ENCODE results near the gene ZFYVE27. TPM values are rescaled to one million over a fixed set of nuclear protein-coding genes. Genes with fewer than 3 reads are reported as not detected.

ZFYVE27 gene
- polyA plus RNA-seq (135 and 151 TPM in 2 replicates), polyA minus RNA-seq (69.5 and 89.4 TPM in 2 replicates)

GRCh38 chr10:97736902-97737769 is at the start of gene ZFYVE27:
ZFYVE27 (plus strand) TSS chr10:97737128; CDS start chr10:97738478, 1,350 bp downstream.
- H3K9me3 ChIP-seq (ENCODE audit: low read length), result no peaks in the 10 kb centered on the region
- peak within 1 kb of the TSS; percentile 95 for H3K4me2 ChIP-seq (ENCODE audit: low read length)
- H3K79me2 ChIP-seq (replicated peaks; ENCODE audit: insufficient read depth, low read length), result peaks cover 29% of the 10 kb centered on the region
- TF ChIP-seq EP300 (conservative IDR thresholded peaks at IDR 0.05; ENCODE audit: poor library complexity, severe bottlenecking) (no peak), POLR2AphosphoS5 (IDR thresholded peaks at IDR 0.05) (peak; percentile 98), TAF1 (IDR thresholded peaks at IDR 0.05; ENCODE audit: low read depth) (peak; percentile 88), SMC3 (conservative IDR thresholded peaks at IDR 0.05; ENCODE audit: poor library complexity) (no peak), CTCF (IDR thresholded peaks at IDR 0.05; ENCODE audit: poor library complexity, severe bottlenecking) (no peak), EZH2 (IDR thresholded peaks at IDR 0.05; ENCODE audit: borderline replicate concordance, insufficient read depth, low read length, poor library complexity, severe bottlenecking) (no peak), REST (IDR thresholded peaks at IDR 0.05; ENCODE audit: borderline replicate concordance) (peak; percentile 82), RAD21 (conservative IDR thresholded peaks at IDR 0.05) (no peak), MXI1 (conservative IDR thresholded peaks at IDR 0.05; ENCODE audit: poor library complexity, severe bottlenecking) (no peak)
- peak within 1 kb of the TSS; percentile 97 for H3K4me3 ChIP-seq (ENCODE audit: low read length)
- no peaks in the 10 kb centered on the region for H3K36me3 ChIP-seq (ENCODE audit: insufficient read depth, low read length)
- H3F3A ChIP-seq (ENCODE audit: insufficient read depth, low read length, poor library complexity, severe bottlenecking), result no peaks in the 10 kb centered on the region
- H3K9ac ChIP-seq (ENCODE audit: low read length), result peak within 1 kb of the TSS; percentile 92
- peak within 1 kb of the TSS; percentile 95 for H2AFZ ChIP-seq (ENCODE audit: low read depth, low read length)
- no peaks in the 10 kb centered on the region for H3K9me2 ChIP-seq (ENCODE audit: insufficient read depth, low read length)
- H4K20me1 ChIP-seq (ENCODE audit: insufficient read depth), result no peaks in the 10 kb centered on the region
- no peaks in the 10 kb centered on the region for H3K27me3 ChIP-seq (ENCODE audit: insufficient read depth, low read depth, low read length)
- peak within 1 kb of the TSS; percentile 75 for H3K27ac ChIP-seq (ENCODE audit: low read length)

GRCh38 chr10:97687785-97688781 is 48.8 kb upstream of the ZFYVE27 start:
- Histone ChIP-seq H3K4me3 (ENCODE audit: low read length) (peak overlapping the region; percentile 90), H3K27me3 (ENCODE audit: insufficient read depth, low read depth, low read length) (no peaks in the 10 kb centered on the region), H3K36me3 (ENCODE audit: insufficient read depth, low read length) (no peaks in the 10 kb centered on the region), H3F3A (ENCODE audit: insufficient read depth, low read length, poor library complexity, severe bottlenecking) (peaks cover 6% of the 10 kb centered on the region), H3K4me2 (ENCODE audit: low read length) (peak overlapping the region; percentile 64), H3K9me2 (ENCODE audit: insufficient read depth, low read length) (no peaks in the 10 kb centered on the region), H3K79me2 (replicated peaks; ENCODE audit: insufficient read depth, low read length) (no peaks in the 10 kb centered on the region), H3K27ac (ENCODE audit: low read length) (no peak overlapping the region), H4K20me1 (ENCODE audit: insufficient read depth) (no peaks in the 10 kb centered on the region), H2AFZ (ENCODE audit: low read depth, low read length) (peak overlapping the region; percentile 88), H3K9me3 (ENCODE audit: low read length) (no peaks in the 10 kb centered on the region), H3K9ac (ENCODE audit: low read length) (peak overlapping the region; percentile 73)
- no peak for TF ChIP-seq EP300 (conservative IDR thresholded peaks at IDR 0.05; ENCODE audit: poor library complexity, severe bottlenecking)
- TF ChIP-seq RAD21 (conservative IDR thresholded peaks at IDR 0.05), result no peak
- no peak for TF ChIP-seq EZH2 (IDR thresholded peaks at IDR 0.05; ENCODE audit: borderline replicate concordance, insufficient read depth, low read length, poor library complexity, severe bottlenecking)
- no peak for TF ChIP-seq MXI1 (conservative IDR thresholded peaks at IDR 0.05; ENCODE audit: poor library complexity, severe bottlenecking)
- TF ChIP-seq REST (IDR thresholded peaks at IDR 0.05; ENCODE audit: borderline replicate concordance), result no peak
- TF ChIP-seq CTCF (IDR thresholded peaks at IDR 0.05; ENCODE audit: poor library complexity, severe bottlenecking), result no peak
- no peak for TF ChIP-seq SMC3 (conservative IDR thresholded peaks at IDR 0.05; ENCODE audit: poor library complexity)
- TF ChIP-seq POLR2AphosphoS5 (IDR thresholded peaks at IDR 0.05), result no peak
- TF ChIP-seq TAF1 (IDR thresholded peaks at IDR 0.05; ENCODE audit: low read depth), result no peak

Data from neural cell (in vitro differentiated cells).